ENCODE measurements around the gene HAP1. TPM values are rescaled to one million over a fixed set of nuclear protein-coding genes. Genes with fewer than 3 reads are reported as not detected.
A peak's percentile ranks its signal among the peaks of the same experiment; 100 is the strongest.

The HAP1 gene
- total RNA-seq, 1 donor from 2014 or later = not detected

DNA sequence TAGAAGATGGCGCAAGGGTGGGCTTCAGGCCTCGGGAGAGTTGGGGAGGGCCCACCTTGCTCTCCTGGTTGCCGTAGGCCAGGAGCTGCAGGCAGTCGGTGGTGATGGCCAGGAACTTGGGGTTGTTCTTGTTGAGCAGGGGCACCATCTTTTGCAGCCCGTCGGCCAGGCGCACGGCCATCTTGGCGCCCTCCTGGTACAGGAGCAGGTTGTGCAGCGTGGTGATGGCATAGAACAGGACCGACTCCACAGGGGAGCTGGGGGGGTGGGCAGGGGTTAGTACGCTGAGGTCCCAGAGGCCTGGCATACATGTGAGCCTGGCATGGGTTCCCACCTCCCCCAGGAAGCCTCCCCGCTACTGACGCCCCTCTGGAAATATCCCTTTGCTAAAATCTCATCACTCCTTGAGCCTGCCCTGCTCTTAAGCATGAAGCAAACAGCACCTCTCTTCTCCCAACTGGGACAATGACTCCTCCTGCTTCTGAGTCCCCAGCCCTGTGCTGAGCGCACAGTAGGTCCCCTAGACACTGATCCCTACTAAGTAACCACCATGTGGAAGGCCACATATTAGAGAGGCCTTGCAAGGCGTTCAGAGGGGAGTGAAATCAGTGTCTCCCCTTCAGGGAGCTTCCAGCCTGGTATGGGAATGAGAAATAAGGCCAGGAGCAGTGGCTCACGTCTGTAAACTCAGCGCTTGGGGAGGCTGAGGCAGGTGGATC, 33.0 kb upstream of the HAP1 start:
- DNase-seq (ENCODE audit: low spot score) (no peak), ATAC-seq (no peak)

DNA sequence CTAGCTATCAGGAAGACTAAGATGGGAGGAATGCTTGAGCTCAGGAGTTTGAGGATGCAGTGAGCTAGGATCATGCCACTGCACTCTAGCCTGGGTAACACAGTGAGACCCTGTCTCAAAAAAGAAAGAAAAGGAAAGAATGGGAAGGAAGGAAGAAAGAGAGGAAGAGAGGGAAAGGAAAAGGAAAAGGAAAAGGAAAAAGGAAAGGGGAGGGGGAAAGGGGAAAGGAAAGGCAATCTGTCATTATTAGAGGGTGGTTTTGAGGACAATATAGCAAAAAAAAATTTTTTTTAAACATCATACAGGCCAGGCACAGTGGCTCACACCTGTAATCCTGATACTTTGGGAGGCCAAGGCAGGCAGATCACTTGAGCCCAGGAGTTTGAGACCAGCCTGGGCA, 31.7 kb upstream of the HAP1 start:
- ATAC-seq (no peak), DNase-seq (ENCODE audit: low spot score) (no peak)

DNA sequence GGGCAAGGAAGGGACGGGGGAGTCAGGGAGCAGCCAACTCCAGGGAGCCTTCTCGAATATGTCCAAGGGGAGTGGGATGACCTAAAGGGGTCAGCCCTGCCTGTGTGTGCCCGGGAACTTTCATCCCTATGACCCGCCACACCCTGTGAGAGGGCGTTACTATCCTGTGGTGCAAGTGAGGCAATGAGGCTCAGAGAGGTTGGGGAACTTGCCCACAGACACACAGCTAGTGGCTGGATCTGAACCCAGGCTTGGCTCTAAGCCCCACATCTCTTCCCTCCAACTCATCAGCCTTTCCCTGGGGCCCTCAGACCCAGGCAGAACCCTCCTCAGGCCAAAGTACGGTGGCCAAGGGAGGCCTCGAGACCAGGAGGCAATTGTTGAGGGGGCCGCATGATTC, 28.9 kb upstream of the HAP1 start:
- no peak for DNase-seq (ENCODE audit: low spot score)

DNA sequence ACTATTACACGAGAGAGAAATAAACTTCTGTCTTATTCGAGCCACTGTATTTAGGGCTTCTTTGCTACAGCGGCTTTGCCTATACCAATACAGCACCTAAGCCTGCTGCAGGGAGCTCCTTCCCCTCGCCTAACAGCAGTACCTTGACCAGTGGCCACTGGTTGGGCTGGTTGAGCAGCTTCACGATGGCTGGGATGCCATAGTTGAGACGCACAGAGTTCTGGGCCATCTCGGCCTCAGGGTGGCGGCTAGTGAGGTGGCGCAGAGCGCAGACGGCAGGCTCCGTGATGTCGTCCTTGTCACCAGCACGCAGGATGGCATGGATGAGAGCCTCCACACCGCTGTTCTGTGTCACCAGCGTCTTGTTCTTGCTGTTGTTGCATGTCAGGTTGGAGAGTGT, 28.4 kb upstream of the HAP1 start:
- ATAC-seq (no peak), DNase-seq (ENCODE audit: low spot score) (no peak)

More for the DNA sequence above, 28.9 kb upstream of the HAP1 start:
- ATAC-seq = no peak

DNA sequence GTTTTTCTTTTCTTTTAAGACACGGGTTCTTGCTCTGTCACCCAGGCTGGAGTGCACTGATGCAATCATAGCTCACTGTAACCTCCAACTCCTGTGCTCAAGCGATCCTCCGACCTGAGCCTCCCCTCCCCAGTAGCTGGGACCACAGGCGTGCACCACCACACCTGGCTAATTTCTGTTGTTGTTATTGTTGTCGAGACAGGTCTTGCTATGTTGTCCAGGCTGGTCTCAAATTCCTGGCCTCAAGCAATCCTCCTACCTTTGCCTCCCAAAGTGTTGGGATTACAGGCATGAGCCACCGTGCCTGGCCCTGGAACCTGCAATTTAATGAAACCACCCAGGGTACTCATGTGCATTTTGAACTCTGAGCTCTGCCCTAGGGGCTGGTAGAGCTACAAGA, 27.9 kb upstream of the HAP1 start:
- ATAC-seq = no peak
- no peak for DNase-seq (ENCODE audit: low spot score)

DNA sequence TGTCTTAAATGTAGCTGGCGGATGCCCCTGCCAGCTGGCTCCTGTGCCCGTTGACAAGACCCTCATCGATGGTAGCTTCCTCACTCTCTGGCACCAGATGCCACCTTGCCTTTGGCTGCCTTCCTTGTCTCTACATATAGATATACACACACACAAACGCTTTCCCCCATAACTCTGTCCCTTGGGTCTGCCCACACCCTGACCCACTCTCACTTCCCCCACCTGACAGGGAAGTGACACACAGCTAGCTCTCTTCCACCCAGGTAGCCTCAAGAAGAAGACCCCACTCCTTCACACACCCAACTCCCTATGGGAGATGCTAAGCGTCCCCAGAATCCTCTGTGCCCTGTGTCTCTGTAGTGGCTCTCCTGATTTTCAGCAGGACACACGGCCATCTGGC, 26.4 kb upstream of the HAP1 start:
- ATAC-seq (no peak), DNase-seq (ENCODE audit: low spot score) (no peak)

DNA sequence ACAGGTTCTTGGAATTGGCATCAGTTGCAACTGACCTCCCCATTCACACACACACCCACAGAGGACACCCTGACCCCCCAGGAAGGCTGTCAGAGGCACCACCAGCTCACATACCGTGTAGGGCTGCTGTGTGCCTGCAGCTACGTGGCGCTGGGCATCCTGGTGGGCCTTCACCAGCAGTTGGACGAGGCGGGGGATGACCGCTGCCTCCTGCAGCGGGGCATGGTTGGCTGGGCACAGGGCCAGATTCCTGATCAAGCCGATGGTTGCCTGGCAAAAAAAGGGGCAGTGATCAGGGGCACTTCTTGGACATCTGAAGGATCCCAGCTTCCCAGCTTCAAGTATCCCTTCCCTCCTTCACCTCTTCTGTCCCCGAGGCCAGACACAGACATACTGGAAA, 24.2 kb upstream of the HAP1 start:
- DNase-seq (ENCODE audit: low spot score) = no peak
- no peak for ATAC-seq

DNA sequence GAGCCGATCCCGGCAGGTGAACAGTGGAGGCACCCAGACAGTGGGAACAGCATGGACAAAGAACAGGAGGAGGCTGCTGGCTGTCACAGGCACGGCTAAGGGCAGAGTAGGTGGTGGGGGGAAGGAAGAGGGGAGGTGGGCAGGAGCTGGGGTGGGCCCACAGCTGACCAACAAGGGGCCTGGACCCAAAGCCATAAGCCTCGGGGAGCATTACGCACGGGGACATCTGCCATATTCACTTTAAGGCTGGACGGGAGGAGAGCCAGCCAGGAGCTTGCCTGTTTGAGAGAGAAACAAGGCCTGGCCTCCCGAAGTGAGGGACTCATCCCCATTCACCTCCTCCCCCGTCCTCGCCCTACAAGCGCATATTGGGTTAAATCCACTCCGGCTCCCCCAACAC, 19.6 kb upstream of the HAP1 start:
- DNase-seq (ENCODE audit: low spot score) = no peak
- ATAC-seq = peak; percentile 9

DNA sequence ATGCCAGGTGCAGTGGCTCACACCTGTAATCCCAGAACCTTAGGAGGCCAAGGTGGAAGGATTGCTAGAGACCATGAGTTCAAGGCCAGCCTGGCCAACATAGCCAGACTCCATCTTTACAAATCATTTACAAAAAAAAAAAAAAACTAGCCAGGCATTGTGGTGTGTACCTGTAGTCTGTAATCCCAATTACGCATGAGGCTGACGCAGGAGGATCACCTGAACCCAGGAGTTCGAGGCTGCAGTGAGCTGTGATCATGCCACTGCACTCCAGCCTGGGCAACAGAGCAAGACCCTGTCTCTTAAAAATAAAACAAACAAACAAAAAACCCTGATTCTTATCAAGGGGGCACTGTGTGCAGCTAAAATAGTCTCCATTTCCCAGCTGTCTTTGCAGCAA, 16.8 kb upstream of the HAP1 start:
- no peak for DNase-seq (ENCODE audit: low spot score)
- ATAC-seq = no peak

DNA sequence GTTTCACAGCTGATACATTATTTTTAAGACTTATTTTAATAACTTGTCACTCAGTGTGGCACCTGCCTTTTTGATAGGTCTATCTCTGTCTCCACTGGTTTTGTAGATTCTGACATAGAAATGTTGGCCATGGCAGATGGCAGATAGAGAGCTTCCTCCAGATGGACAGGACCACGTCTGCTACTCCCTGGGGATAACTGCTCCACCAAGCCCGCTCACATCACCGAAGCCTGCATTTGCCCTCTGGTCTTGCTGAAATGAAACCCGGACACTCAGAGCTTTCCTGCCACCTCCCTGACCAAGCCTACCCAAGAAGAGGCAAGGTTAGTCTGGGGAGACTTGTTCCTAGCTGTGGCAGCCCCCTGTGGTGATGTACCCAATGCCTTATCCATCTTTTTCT, 16.4 kb upstream of the HAP1 start:
- ATAC-seq = no peak
- DNase-seq (ENCODE audit: low spot score) = no peak

DNA sequence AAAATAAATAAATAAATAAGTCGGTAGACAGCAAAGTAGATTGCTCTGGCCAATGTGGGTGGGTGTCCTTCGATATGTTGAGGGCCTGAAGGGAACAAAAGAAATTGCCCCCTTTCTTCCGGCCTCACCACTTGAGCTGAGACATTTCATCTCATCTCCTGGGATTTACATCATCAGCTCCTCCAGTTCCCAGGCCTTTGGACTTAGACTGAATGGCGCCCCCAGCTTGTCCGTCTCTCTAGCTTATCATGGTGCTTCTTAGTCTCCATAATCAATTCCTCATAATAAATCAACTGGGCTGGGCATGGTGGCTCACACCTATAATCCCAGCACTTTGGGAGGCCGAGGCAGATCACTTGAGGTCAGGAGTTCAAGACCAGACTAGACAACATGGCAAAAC, 13.8 kb upstream of the HAP1 start:
- ATAC-seq (no peak), DNase-seq (ENCODE audit: low spot score) (no peak)

DNA sequence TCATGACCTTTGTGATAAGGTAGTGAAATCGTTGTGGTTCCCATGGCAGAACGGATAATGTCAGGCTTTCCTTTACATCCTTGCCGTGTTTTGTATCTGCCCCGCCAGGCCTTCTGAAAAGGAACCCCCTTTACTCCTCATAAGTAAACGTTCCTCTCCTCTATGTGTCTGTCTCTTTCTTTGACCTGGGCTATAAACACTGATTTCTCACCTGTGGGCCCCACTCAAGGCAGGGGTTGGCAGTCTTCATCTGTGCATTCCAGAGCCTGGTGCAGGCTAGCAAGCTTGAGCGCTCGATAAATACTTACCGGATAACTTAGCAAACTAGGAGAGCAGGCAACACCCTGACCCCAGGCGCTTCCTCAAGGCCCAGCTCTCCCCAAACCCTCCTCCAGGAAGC, 7.3 kb upstream of the HAP1 start:
- DNase-seq (ENCODE audit: low spot score) (no peak), ATAC-seq (no peak)

DNA sequence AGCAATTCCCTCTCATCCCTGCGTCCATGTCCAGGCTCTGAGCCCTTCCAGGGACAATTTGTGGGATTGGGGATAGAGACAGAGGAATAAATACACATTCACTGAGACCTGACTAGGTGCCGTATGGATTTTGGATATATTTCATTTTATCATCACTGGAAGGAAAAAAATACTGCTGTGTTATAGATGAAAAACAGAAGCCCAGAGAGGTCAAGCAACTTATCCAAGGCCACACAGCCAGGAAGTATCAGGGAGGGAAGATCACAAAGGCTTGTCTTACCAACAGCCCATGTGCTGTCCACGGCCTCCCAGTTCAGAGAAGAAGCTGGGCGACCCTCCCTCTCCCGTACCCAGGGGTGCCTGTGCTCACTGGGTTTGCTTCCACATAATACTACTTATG, 6.1 kb upstream of the HAP1 start:
- DNase-seq (ENCODE audit: low spot score) = no peak
- ATAC-seq = no peak

DNA sequence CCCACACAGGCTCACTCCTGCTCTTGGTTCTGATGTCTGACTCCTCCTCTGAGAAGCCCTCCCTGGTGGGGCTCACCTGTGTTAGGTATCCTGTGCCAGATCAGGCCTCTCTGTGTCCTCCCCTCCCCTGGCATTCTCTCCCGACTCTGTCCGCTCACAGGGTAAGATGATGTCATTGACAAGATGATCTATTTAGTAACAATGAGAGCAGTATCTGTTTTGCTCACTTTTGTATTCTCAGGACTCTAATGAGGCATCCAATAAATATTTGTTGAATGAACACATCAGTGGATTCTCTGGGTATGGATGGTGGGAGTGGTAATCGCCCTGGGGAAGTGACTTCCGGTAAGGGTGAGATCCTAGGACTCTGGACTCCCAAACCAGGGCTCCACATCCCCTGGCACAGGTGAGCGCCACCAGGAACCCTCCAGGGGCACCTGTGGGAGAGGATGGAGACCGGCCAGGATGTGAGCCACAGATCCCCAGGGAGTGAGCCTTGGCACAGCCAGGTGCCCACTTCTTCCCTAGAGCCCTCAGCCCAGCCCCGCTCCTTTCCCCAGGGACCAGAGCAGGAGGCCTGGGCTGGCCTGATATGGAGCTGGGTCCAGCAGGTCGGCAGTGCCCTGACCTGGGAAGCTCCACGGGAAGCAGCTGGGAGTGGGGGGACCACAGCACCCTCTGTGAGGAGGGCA, 5.4 kb upstream of the HAP1 start:
- DNase-seq (ENCODE audit: low spot score) (no peak), ATAC-seq (no peak)

DNA sequence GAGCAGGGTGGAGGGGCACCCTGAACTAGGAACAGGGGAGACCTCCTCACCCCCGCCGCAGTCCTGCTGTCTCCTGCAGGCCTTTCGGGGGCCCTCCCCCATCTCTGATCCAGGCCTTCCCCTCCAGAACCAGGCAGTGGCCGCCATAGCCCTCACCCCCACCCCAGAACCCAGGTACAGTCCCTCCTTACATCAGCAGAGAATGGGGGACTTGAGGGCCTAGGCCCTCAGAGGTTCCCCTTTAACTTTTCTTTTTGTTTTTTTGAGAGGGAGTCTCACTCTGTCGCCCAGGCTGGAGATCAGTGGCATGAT, 4.3 kb upstream of the HAP1 start:
- ATAC-seq = no peak
- DNase-seq (ENCODE audit: low spot score) = no peak

DNA sequence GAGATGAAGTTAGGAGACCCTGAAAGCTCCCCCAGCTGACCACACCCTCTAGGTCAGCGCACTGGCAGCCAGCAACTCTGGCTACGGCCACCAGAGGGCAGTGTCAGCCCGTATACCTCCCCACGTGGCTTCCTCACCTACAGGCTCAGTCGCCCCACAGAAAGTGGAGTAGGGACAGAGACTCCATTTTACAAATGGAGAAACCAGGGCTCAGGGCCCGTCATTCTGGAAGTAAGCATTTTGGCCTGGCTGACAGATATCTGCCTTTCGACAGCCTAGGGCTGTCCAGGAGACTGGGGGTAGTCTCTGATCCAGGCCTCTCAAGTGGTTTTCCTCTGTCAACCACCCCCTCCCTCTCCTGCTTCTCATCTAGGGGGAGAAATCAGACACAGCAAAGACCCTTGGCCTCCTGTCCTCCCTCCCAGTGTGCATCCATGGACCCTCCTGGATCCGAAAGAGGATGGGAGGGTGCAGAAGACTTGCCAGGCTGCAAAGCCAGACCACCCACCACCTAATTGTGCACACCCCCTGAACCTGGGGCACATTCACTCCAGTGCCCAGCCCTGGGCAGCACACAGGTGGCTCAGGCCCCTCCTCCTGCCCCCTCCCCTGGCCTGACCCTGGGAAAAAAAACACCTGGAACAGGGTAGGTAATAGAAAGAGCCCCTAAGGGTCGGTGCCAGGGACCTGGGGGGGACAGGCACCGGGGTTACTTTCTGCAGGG, 3.8 kb upstream of the HAP1 start:
- ATAC-seq (peak; percentile 98), DNase-seq (ENCODE audit: low spot score) (peak; percentile 83)

DNA sequence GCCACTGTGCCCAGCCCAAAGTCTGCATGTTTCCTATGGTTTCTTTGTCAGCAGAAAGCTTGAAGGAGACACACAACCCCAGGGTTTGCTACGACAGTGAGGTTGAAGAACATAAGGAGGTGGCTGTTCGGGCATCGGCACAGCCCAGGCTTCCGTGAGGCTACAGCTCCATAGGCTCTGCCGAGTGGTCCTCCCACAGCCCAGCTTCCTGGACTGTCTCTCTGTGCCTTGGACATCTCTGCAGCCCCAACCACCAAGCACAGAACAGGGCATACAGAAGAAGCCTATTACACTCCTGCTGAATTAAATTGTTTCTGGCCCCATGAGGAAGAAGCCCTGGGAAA, 3.2 kb upstream of the HAP1 start:
- DNase-seq (ENCODE audit: low spot score) = no peak
- ATAC-seq = peak; percentile 5

DNA sequence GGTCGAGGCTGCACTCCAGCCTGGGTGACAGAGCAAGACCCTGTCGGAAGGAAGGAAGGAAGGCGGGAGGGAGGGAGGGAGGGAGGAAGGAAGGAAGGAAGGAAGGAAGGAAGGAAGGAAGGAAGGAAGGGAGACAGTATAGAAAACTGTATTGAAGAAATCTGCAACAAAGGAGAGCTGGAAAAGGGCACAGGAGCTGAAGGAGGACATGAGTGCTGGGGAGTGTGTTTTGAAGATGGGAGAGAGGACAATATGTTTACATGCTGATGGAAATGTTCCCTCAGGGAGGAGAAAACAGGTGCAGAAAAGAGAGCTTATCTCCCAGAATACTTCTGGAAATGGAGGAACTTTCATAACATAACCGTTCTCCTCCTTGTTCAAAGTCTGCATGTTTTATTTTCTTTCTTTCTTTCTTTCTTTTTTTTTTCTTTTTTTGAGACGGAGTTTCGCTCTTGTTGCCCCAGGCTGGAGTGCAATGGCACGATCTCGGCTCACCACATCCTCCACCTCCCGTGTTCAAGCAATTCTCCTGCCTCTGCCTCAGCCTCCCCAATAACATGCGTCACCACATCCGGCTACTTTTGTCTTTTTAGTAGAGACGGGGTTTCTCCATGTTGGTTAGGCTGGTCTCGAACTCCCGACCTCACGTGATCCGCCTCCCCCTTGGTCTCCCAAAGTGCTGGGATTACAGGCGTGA, 2.7 kb upstream of the HAP1 start:
- DNase-seq (ENCODE audit: low spot score) = no peak
- no peak for ATAC-seq

DNA sequence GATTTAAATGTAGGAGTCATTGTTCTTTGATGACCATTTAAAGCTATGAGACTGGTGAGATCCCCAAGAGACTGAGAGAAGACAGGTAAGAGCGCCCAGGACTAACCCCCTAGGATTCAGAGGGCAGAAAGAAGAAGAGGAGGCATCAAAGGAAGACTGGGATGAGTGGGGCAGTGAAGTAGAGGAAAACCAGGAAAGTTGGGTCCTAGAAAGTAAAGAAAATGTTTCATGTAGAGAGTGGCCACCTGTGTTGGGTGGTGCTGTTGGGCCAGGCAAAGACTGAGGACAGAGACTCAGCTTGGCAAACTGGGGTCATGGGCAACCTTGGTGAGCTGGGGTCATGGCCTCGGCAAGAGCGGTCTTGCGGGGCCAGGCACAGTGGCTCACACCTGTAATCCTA, 1.3 kb upstream of the HAP1 start:
- DNase-seq (ENCODE audit: low spot score) (no peak), ATAC-seq (no peak)

DNA sequence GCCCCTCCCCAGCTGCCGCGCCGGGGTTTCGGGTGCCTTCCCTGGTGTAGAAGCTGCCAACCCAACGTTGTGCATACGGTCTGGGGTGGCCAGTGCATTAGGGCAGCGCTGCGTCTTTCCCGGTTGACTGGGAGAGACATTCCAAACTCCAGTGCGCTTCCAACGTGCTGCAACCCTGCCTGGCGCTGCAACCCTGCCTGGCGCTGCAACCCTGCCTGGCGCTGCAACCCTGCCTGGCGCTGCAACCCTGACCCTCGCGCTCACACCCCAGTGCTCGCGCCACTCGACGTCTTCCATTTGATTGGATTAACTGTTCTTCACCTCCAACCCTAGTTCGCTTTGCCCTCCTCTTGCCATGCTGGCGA, 488 bp upstream of the HAP1 start:
- peak; percentile 4 for ATAC-seq
- no peak for DNase-seq (ENCODE audit: low spot score)

DNA sequence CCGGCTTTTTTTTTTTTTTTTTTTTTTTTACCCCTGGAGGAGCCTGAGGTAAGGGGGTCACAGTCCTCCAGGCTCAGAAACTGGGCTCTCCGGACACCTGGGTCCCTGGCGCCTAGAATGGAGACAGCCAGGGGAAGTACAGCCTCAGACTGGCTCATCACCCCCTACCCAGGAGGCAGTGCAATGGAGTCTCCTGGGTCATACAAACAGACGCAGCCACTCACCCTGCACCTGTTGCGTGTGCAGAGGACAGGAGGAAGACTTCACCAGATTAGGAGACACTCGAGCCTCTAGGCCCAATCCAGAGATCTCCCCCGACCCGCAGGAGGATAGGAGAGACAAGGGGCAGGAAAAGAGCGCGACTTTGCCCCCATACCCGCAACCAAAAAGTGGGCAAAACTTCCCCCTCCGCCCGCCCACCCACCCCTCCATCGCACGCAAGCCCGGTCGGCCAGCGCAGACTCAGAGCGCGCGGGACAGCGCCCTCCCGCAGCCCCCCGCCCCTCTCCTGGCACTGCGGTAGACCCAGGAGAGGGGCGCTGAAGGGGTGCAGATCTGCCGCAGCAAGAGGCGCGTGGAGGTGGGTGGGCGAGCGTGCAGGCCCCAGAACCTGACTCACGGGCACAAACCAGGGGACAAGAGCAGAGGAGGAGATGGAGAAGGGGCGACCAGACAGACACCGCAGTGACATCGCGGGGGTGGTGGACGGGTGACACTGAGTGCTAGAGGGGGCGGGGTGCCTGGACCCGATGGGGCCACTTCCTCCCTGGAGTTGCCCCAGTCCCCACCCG, 900 bp downstream of the HAP1 start:
- ATAC-seq = no peak
- no peak for DNase-seq (ENCODE audit: low spot score)
